HG02763 (cell line): Measurements from ENCODE around the gene CCDC146.
"Not testable (repeated sequence)": the region's sequence is repeated elsewhere in the genome, so short reads cannot be mapped to it uniquely, and the experiment has no call there.

Experiments
- ATAC-seq: cut with Tn5 transposase; IDR thresholded peaks from one replicate; pipeline ENCODE4 v1.9.1; 2021; ENCODE audit warnings: mild to moderate bottlenecking, moderate library complexity; ENCODE audit not compliant: unreplicated experiment

CCDC146 gene

DNA sequence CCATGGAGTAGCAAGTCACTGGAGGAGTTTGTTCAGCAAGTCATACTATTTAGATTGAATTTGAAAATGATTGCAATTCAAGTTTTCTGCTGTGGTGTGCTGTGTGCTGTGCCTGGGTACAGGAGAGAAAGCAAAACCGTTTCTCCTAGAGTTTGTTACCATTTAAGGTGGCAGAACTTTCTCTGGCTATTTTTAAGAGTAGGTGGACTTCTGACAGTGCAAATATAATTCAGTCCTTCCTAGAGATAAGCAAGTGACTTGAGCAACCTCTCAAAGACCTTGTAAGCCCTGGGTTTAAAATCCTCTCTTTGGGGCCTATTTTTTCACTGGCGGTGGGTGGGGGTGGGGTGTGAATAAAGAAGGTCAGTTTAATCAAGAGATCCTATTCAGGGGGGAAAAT is 120.1 kb downstream of the CCDC146 start:
- ATAC-seq, result no peak

DNA sequence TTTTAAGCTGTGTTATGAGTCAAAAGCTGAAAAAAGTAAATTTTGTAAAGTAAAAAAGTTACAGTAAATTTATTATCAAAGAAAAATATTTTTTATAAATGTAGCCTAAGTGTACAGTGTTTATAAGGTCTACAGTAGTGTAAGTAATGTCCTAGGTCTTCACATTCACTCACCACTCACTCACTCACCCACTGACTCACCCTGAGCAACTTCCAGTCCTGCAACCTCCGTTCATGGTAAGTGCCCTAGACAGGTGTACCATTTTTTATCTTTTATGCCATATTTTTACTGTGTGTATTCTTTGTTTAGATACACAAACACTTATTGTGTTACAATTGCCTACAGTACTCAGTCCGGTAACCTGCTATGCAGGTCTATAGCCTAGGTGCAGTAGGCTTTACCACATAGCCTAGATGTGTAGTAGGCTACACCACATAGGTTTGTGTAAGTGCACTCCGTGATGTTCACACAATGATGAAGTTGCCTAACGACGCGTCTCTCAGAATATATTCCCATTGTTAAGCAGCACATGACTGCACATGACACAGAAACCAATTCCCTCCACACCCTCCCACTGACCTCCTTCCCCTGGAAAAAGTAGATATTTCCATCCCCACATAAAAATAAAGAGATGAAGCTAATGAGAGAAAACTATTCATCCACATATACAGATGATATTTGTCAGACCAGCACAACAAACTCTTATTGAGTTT is 122.0 kb downstream of the CCDC146 start:
- ATAC-seq, result no peak

DNA sequence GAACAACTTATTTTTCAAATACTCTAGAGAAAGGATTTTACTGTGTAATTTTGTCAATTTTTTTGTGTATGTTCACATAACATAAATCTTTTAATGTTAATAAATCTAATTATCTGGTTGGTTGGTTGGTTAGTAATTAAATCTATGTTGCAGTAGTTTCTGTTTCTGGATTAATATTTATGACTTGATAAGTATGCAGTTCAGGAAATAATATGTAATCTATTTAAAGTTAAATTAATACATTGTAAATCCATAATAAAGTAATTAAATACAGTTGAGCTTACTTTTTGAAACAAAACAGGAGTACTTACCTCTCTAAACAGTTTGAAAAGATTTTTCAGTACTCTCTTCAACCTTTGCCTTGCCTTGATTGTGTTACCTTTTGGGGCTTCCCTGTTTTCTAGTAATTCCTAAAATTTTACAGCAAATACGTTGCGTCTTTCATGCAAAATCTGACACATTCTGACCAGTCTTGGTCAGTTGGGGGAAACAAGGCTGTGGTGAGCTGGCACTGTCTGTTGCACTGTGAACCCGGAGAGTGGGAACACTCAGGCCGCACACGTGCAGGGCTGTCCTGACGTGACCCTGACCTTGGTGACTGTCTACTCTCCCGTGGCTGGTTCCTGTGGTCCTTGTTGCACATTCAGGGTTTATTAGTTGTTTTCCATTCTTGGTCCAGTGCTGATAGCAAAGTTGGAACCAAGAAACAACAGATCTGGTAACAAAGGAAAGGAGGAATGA is 122.8 kb downstream of the CCDC146 start:
- no peak for ATAC-seq

DNA sequence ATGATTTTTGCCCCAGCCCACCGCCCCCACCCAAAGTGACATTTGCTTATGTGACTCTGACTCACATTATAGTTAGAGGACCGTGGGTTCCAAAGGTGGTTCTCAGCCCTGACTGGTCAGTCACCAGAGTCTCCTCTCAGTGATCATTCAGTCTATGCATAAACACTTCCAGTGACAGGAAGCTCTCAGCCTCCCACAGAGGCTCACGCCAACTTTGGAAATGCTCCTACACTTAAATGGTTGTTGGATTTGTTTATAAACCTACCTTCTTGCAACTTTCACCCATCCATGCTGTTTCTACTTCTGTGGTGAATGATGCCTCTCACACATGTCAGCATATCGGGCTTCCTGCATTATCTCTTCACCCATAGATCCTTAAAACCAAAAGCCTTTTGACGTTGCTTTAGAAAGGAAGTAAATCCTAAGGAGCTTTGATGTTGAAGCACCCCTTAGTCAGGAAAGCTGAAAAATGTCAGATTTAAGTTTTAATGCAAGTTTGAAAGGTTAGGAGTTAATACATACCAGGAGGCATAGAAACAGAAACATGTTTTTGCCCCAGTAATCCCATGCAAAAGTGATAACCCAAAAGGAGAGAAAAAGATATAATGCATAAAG is 123.7 kb downstream of the CCDC146 start:
- no peak for ATAC-seq

DNA sequence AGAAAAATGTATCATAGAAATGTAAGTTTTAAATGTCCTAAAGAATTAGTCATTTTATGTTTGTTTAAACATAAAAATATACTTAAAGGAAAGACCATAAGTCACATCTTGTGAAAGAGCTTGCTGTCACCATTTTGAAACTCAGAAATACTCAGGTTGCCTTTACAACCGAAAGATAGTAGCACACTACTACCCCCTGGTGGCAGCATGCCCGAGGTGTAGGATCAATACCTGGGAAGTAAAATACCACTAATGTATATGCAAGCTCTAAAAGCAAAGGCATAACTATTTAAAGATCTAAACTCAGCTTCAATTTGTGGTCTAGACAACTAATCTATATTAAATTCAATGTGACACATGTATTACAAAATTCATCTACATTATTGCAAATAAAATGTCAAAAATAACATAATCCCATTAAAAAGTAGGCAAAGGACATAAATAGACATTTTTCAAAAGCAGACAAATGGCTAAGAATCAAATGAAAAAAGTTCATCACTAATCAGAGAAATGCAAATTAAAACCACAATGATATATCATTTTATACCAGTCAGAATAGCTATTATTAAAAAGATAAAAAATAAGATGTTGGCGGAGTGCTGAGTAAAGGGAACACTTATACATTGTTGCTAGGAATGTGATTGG is 124.9 kb downstream of the CCDC146 start:
- peak; percentile 76 for ATAC-seq

DNA sequence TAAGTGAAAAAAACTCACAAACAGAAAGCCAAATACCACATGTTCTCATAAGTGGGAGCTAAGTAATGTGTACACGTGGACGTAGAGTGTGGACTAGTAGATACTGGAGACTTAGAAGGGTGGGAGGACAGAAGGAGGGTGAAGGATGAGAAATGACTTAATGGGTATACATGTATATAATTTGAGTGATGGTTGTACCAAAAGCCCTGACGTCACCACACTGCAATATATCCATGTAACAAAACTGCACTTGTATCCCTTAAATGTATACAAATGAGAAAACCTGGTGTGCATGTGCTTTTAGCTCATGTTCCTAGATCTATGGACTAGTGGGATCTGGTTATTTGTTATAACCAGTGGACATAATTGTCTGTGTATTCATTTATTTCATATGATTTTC is 125.7 kb downstream of the CCDC146 start:
- ATAC-seq, result no peak

DNA sequence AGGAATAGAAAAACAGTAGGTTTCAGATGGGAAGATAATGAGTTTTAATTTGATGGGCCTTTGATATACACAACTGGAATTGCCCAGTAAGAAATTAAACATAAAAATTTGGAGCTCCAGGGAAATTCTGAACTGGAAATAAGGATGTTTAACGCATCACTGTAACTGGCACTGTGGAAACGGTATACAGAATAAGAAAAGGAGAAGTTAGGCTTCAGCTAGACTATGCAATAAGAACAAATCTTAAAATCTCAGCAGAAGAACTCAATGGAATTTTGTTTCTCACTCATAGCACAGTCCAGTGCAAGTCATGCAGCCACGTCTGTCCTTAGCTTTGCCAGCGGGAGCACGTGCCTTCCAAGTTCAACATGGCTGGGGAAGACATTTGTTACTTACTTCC is 130.1 kb downstream of the CCDC146 start:
- ATAC-seq, result no peak

DNA sequence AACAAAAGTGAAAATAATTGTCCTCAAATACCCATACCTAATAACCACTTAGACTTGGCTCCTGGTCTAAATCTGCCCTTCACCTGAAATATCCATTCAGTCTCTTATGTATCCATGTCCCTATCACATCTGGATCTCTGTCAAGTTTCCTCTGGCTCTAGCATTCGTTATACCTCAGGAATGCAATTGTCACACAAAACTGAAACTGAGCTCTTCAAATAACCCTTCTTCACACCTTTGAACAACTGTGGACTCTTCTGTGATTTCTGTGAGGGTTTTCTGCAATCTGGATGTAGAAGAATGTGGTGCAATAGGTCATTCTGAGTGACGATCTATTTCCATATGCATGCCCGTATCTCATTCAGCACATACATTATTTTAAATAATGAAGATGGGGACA is 130.7 kb downstream of the CCDC146 start:
- ATAC-seq, result no peak

DNA sequence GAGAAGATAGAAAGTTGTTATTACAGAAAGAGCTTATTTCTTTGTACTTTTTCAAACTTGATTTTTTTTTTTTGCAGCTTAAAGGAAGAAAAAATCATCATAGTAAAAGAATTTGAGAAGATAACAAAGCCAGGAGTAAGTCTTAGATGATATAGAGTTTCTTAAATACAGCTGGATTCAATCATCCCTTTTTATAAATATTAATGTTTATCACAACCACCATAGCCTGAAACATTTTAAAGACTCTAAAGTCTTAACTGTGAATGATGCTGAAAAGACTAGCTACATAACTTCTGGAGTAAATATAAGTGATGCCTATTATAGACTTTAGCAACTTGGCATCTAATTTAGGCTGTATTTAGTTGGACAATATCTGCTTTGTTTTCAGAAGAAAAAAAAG is 132.0 kb downstream of the CCDC146 start:
- ATAC-seq, result no peak

DNA sequence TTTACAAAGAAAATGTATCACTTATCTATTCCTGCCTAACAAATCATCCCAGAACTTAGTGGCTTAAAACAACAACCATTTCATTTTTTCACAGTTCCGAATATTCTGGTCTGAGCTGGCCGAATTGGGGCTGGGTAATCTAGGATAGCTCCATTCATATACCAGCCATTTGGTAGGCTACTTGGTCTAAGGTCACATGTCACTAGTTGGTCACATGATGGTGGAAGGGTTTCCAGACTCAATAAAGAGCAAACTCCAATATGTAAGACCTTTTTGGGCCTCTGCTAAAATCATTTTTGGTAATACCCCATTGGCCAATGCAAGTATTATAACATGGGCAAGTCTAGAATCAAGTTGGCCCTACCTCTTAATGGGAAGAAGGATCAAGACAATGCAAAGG is 132.5 kb downstream of the CCDC146 start:
- ATAC-seq, result no peak

DNA sequence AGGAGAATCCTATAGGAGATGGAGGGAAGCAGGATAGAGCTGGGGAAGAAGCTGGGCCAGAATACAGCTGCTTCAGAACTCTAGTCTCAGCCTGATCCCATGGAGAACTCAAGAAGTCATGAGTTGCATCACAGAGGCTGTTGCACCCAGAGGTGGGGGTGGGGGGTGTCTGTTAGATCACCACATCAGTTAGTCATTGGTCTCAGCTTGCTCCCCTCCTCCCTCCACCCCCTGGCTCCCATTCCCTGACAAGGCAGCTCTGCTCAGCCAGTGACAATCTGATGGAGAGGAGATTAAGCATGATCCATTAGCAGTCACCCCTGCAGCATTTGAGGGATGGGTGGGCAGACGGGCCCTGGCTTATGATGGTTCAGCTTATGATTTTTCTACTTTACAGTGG is 135.6 kb downstream of the CCDC146 start:
- ATAC-seq, result no peak

DNA sequence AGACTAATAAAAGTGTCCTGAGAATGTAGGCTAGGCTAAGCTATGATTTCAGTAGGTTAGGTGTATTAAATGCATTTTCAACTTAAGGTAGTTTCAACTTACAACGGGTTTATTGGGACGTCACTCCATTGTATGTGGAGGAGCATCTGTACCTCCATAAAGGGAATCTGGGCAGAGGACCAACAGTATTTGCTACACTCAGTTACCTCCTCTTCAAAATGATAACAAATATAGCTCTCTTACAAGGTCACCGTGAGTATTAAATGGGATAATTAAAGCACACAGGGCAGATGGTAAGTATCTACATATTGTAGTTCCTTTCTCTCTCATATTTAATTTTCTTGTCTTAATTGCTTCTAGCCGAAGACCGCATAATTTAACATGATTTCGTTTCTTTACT is 136.2 kb downstream of the CCDC146 start:
- ATAC-seq, result no peak

DNA sequence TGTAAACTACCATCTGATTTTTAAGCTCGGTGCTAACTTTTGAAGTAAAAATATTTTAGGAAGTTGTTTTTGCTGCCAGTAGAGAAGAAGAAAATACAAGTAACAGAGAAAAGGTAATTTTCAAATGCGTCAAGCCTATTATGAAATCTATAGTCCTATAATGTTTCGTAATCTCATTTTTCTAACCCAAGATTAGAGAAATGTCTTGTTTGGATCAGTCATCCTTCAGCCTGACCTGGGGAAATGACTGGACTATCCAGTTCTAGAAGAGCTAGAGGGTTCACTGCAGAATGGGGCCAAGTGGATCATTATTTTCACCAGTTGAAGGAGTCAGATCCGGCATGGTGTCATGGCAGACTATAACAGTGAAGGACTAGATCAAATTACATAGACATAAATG is 139.9 kb downstream of the CCDC146 start:
- no peak for ATAC-seq

DNA sequence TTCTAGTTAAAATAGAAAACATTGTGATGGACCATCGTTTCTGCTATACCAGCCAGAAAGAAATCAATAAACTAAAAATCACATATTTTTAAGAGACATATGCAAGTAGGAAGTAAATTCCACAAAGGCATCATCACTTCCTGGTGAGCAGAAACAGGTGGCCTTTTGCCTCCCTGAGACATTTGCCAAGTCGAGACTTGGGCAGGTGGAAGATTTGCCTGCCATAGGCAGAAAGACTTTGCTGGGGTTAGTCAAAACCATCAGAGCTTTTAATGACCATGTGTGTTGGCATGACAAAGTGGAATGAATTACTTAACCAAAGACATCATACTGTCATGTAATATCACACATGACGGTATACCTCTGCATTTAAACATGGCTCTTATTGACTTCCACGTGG is 143.3 kb downstream of the CCDC146 start:
- ATAC-seq, result no peak

DNA sequence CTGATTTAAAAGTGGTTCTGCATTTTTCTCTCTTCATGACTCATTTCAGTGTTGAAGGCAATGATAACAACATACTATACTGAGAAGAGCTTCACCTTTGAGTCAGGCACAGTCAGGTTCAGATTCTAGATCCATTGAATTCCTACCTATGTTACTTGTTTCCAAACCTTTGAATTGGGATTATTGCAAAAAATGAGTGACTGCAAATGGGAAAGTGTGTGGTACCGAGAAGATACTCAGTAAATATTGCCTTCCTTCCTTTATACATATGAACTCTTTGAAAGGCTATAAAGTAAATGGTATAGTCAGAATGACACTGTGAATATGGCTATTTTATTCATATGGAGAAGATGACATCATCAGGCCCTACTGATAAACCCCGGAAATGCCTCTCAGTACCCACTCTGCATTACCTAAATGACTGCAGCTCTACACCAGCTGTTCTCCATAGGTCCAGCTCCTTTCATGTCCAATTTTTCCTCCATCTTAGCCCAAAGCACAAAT is 143.9 kb downstream of the CCDC146 start:
- ATAC-seq, result peak; percentile 76

DNA sequence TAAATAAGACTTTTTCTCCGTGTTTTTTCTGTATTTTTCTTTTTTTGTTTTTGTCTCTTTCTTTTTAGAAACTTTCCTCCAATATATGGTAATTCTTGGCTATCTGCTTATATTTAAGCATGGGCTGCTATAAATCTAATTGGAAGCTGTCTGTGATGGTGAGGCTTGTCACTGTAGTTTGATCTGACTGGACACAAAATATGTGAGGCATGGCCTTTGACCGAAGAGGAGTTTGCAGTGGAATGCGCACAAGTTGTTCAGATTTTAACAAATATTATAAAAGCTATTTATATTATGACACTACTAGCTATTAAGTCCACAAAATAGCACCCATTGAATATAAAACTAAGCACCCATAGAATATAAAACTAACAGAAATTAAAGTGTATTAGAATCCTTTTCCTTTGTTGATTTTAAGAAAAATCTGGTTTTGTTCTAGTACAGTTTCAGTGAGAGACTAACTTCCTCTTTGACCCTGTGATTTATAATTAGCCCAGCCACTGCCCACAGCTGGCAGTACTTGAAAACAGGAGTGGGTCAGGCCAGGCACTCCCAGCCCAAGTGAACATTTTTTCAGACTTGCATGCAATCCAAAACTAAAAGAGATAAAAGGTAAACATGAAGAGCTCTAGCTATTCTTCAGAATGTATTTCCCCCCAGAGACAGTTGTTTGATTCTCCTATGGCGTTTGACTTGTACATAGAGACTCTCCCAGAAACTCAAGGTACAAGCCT is 147.1 kb downstream of the CCDC146 start:
- ATAC-seq, result peak; percentile 84

DNA sequence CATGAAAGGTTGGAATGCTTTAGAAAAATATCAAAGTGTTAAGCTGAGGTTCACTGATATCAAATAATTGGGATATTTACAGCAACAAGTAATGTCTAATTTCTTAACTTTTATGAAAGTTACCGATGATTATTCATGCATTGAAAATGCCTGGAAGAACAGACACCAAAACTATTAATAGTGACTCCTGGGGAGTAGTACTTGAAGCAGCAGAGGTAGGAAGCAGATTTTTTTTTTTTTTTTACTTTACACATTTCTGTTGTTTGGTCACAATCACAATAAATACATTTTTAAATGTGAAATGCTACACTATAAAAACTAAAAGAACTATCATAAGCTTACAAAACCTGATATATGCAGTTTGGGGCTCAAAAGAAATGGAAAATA is 147.7 kb downstream of the CCDC146 start:
- ATAC-seq, result no peak

DNA sequence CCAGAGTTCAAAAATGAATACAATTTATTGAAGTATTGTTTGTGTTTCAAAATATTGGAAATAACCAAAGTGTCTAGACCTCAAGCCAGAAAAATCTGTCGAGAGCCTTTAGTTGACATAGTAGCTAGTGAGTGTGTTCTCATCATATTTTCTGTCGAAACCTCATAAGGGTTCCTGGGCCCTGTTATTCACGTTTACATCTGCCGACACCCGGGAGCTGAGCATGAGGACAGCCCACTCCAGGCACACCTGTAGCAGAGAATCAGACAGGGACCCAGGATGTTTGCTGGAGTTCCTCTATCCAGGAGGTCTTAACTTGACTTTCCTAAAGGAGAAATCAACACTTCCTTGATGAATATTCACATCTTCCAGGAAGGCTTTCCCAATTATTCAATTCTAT is 149.4 kb downstream of the CCDC146 start:
- no peak for ATAC-seq

DNA sequence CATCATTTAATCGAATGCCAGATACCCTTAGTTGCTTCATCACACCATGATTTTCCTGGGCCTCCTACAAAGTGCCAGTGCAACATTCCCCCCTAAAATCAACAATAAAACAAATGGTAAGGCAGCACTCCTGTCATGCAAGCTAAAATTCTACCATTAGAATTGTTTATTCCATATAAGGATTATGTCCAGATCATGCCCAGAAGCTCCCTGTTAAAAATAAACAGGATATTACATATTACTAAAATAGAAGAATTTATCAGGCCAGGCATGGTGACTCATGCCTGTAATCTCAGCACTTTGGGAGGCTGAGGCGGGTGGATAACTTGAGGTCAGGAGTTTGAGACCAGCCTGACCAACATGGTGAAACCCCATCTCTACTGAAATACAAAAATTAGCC is 153.2 kb downstream of the CCDC146 start:
- ATAC-seq, result not testable (repeated sequence)

DNA sequence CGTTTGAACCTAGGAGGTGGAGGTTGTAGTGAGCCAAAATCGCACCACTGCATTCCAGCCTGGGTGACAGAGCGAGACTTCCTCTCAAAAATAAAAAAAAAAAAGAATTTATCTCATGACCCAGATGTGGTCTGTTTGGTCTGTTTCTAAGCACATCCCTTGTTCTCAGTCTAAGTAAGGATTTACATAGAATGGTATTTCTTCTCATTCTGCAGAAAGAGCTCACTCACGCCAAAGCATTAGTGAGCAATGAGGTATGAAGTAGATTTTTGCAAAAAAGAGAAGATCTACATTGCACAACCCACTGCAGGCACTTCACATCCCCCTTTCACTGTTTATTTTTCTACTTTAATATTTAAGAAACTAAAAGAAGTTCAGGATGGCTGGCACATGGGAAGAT is 153.7 kb downstream of the CCDC146 start:
- ATAC-seq, result no peak
